ENCODE data around the gene THRA. TPM values are rescaled to one million over a fixed set of nuclear protein-coding genes. Genes with fewer than 3 reads are reported as not detected.

The THRA gene
- total RNA-seq, 1 experiment from 2014 or later: 10.1 TPM

- Histone ChIP-seq H2BK120ac (ENCODE audit: low read depth, low read length, poor library complexity, severe bottlenecking) (no peak overlapping the region), H3K23ac (ENCODE audit: insufficient read length, low read depth, low read length) (no peak overlapping the region), H4K91ac (ENCODE audit: insufficient read length, low read depth, low read length) (no peak overlapping the region), H2BK12ac (ENCODE audit: insufficient read length, low read depth, low read length) (no peak overlapping the region), H3K14ac (ENCODE audit: insufficient read depth, low read length) (no peak overlapping the region), H2AK5ac (ENCODE audit: insufficient read length, low read length) (no peak overlapping the region), H3K79me1 (ENCODE audit: insufficient read depth, low read depth, low read length, poor library complexity, severe bottlenecking) (no peaks in the 10 kb centered on the region), H3K56ac (ENCODE audit: insufficient read length, low read depth, low read length) (no peak overlapping the region), H2BK5ac (ENCODE audit: insufficient read length, low read length) (no peak overlapping the region), H3K79me2 (ENCODE audit: insufficient read depth, low read length) (no peaks in the 10 kb centered on the region), H3K27me3 (ENCODE audit: insufficient read depth, low read length) (no peaks in the 10 kb centered on the region), H2AFZ (ENCODE audit: low read length) (no peak overlapping the region), H4K5ac (ENCODE audit: insufficient read length, low read depth, low read length) (no peak overlapping the region), H3K4me1 (ENCODE audit: insufficient read depth, low read length) (no peaks in the 10 kb centered on the region), H3K4ac (ENCODE audit: low read depth, low read length) (no peak overlapping the region), H3K23me2 (ENCODE audit: insufficient read length, low read depth, low read length, poor library complexity, severe bottlenecking) (no peaks in the 10 kb centered on the region), H3T11ph (ENCODE audit: low read length) (no peak overlapping the region), H3K27ac (ENCODE audit: insufficient read length, low read depth, low read length) (no peak overlapping the region), H3K4me2 (ENCODE audit: insufficient read depth, insufficient read length, low read length) (no peak overlapping the region), H2BK15ac (ENCODE audit: low read depth, low read length) (no peak overlapping the region), H4K8ac (replicated peaks; ENCODE audit: insufficient read length, low read depth, low read length) (no peak overlapping the region), H4K20me1 (ENCODE audit: control insufficient read depth, insufficient read depth, insufficient read length) (no peaks in the 10 kb centered on the region), H2BK20ac (ENCODE audit: low read depth, low read length, poor library complexity, severe bottlenecking) (no peak overlapping the region), H3K9ac (ENCODE audit: extremely low read depth, insufficient read length, low read length) (no peak overlapping the region), H3K18ac (ENCODE audit: insufficient read length, low read depth, low read length) (no peak overlapping the region), H3K9me3 (ENCODE audit: control insufficient read depth, low read depth, low read length) (no peaks in the 10 kb centered on the region)
- TF ChIP-seq, protein P1, sequence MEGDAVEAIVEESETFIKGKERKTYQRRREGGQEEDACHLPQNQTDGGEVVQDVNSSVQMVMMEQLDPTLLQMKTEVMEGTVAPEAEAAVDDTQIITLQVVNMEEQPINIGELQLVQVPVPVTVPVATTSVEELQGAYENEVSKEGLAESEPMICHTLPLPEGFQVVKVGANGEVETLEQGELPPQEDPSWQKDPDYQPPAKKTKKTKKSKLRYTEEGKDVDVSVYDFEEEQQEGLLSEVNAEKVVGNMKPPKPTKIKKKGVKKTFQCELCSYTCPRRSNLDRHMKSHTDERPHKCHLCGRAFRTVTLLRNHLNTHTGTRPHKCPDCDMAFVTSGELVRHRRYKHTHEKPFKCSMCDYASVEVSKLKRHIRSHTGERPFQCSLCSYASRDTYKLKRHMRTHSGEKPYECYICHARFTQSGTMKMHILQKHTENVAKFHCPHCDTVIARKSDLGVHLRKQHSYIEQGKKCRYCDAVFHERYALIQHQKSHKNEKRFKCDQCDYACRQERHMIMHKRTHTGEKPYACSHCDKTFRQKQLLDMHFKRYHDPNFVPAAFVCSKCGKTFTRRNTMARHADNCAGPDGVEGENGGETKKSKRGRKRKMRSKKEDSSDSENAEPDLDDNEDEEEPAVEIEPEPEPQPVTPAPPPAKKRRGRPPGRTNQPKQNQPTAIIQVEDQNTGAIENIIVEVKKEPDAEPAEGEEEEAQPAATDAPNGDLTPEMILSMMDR (conservative IDR thresholded peaks at IDR 0.05): no peak
- Mint-ChIP-seq H3K27ac (no peak overlapping the region; a peak in 1 of 7 replicates), H3K27me3 (ENCODE audit: low read depth) (no peaks in the 10 kb centered on the region), H3K9me3 (no peaks in the 10 kb centered on the region), H3K36me3 (ENCODE audit: insufficient read depth in 1 of 3, low read depth in 3 of 3) (peaks cover 59 to 87% (median 77%) of the 10 kb centered on the region in 3 experiments; a peak in 6 of 7 replicates), H3K4me3 (no peak overlapping the region), H3K4me1 (peaks cover 0 to 3% of the 10 kb centered on the region in 2 experiments; a peak in 1 of 4 replicates)
- DNase-seq: no peak
- WGBS (ENCODE audit: extremely low coverage, insufficient read length, low lambda C conversion rate): no CpG with 5 or more reads among the region's 7 CpGs
Measured at GRCh38 chr17:40134184-40134583, 71.4 kb downstream of the THRA start.
